Panc1 (cell line): ENCODE results near the gene DNM3. TPM values are rescaled to one million over a fixed set of nuclear protein-coding genes. Genes with fewer than 3 reads are reported as not detected.

Experiments used
- ATAC-seq: fragments of 200-7000 bp; cut with Tn5 transposase; 2 replicates; pipeline ENCODE4 v1.9.1; 2020; ENCODE audit warnings: mild to moderate bottlenecking, moderate library complexity
- BruUV-seq: library from RNA; stranded (reverse); fragments of 400-500 nt; replicated peaks from 2 replicates; lab custom pipeline; 2021; lab: Mats Ljungman, UMichigan
- CTCF ChIA-PET: fragments of 300-600 bp; sonication (Branson Sonifier 250); formaldehyde crosslinking; loops from one replicate; lab custom pipeline; 2022; ENCODE audit warnings: antibody characterized with exemption; lab: Charles Lee
- POLR2A ChIA-PET: fragments of 300-600 bp; sonication (Branson Sonifier 250); formaldehyde crosslinking; loops from one replicate; lab custom pipeline; 2022; ENCODE audit warnings: antibody characterized with exemption; lab: Charles Lee
- DNase-seq: peaks from one replicate; pipeline ENCODE4 v3.0.0-alpha.2; 2010; ENCODE audit warnings: low read depth, low spot score
- H3K27ac ChIP-seq: 2 replicates; pipeline ENCODE4 v1.5.1; 2011; ENCODE audit warnings: mild to moderate bottlenecking, low read length, inconsistent platforms
- H3K27me3 ChIP-seq: fragments of 200-500 bp; sonication (Bioruptor generic); 2 replicates; pipeline ENCODE4 v1.6.0; 2014; ENCODE audit warnings: low read length, inconsistent platforms; ENCODE audit not compliant: control insufficient read depth, insufficient read depth
- H3K36me3 ChIP-seq: fragments of 200-500 bp; sonication (Bioruptor generic); 2 replicates; pipeline ENCODE4 v1.5.1; 2014; ENCODE audit warnings: inconsistent platforms, mild to moderate bottlenecking, low read length, moderate library complexity; ENCODE audit not compliant: control insufficient read depth, insufficient read depth
- H3K4me1 ChIP-seq: 2 replicates; pipeline ENCODE4 v1.5.1; 2011; ENCODE audit warnings: inconsistent platforms, mild to moderate bottlenecking, low read length, moderate library complexity; ENCODE audit not compliant: control insufficient read depth, insufficient read depth
- H3K4me3 ChIP-seq, 2 experiments: 2 replicates each; pipeline ENCODE4 v1.5.1; 2011 to 2012; ENCODE audit warnings: low read depth in 2 of 2, low read length in 2 of 2, mild to moderate bottlenecking in 2 of 2, inconsistent platforms in 1 of 2, moderate library complexity in 1 of 2
- H3K9me3 ChIP-seq: fragments of 200-500 bp; sonication (Bioruptor generic); 2 replicates; pipeline ENCODE4 v1.5.1; 2014; ENCODE audit warnings: low read depth, mild to moderate bottlenecking, inconsistent platforms, low read length, moderate library complexity; ENCODE audit not compliant: control insufficient read depth, insufficient read depth
- CTCF ChIP-seq: fragments of 450-650 bp; IDR thresholded peaks from 2 replicates; pipeline ENCODE4 v1.5.1; 2017; ENCODE audit warnings: mild to moderate bottlenecking
- POLR2AphosphoS5 ChIP-seq: IDR thresholded peaks from 2 replicates; pipeline ENCODE4 v1.6.1; 2012; ENCODE audit warnings: mild to moderate bottlenecking, low read depth, low read length, moderate library complexity
- REST ChIP-seq, 2 experiments: IDR thresholded peaks; 2 replicates each; pipeline ENCODE4 v1.6.1; 2011 to 2012; ENCODE audit warnings: low read depth in 2 of 2, control low read depth in 1 of 2, low read length in 1 of 2, mild to moderate bottlenecking in 1 of 2, moderate library complexity in 1 of 2; ENCODE audit not compliant: insufficient read depth in 1 of 2
- SIN3A ChIP-seq: IDR thresholded peaks from 2 replicates; pipeline ENCODE4 v1.6.1; 2012; ENCODE audit warnings: low read depth, mild to moderate bottlenecking, low read length, moderate library complexity, borderline replicate concordance; ENCODE audit not compliant: insufficient read depth
- TCF7L2 ChIP-seq: IDR thresholded peaks from 2 replicates; pipeline ENCODE4 v1.6.1; 2011; ENCODE audit warnings: mild to moderate bottlenecking, low read depth, low read length, inconsistent platforms
- in situ Hi-C: cut with HindIII; loops from 2 replicates; pipeline ENCODE4 v1.10.0; 2016; ENCODE audit warnings: low sequenced_read_pairs, low pct_unique_long_range_greater_than_20kb
- intact Hi-C: fragments of 100-400 bp; cut with micrococcal nuclease; formaldehyde crosslinking; loops from one replicate; pipeline ENCODE4 v1.10.0; 2022; ENCODE audit not compliant: unreplicated experiment
- total RNA-seq: library from RNA; stranded (reverse); gene quantifications from one replicate; pipeline ENCODE4 v1.2.1, GENCODE V29; 2021; ENCODE audit not compliant: unreplicated experiment

The DNM3 gene
- total RNA-seq, 1 experiment from 2014 or later = 0.46 TPM

- H3K27me3 ChIP-seq = peaks cover 2% of the 10 kb centered on the region; the same call in 1 of the 2 replicates
- H3K4me3 ChIP-seq = no peak overlapping the region
- ATAC-seq (no peak), DNase-seq (no peak)
- no peaks in the 10 kb centered on the region for H3K9me3 ChIP-seq
- in situ Hi-C loops = no loop called here
- H3K27ac ChIP-seq = no peak overlapping the region
- TF ChIP-seq SIN3A (no peak), TCF7L2 (no peak), CTCF (no peak), POLR2AphosphoS5 (no peak), REST (IDR thresholded peaks at IDR 0.05; ENCODE audit: insufficient read depth in 1 of 2, low read depth in 2 of 2, low read length in 1 of 2) (no peak)
- ChIA-PET POLR2A (no interaction called here), CTCF (no interaction called here)
- H3K4me1 ChIP-seq = no peaks in the 10 kb centered on the region
- no peaks in the 10 kb centered on the region for H3K36me3 ChIP-seq
- BruUV-seq = no TSS peak
- intact Hi-C loops = no loop called here
Measured at GRCh38 chr1:171961861-171962260, 120.6 kb downstream of the DNM3 start.

GRCh38 chr1:171963762-171964161 lies 122.5 kb downstream of the DNM3 start:
- TF ChIP-seq TCF7L2 (no peak), CTCF (no peak), POLR2AphosphoS5 (no peak), REST (IDR thresholded peaks at IDR 0.05; ENCODE audit: insufficient read depth in 1 of 2, low read depth in 2 of 2, low read length in 1 of 2) (no peak), SIN3A (no peak)
- ATAC-seq (no peak), DNase-seq (no peak)
- Histone ChIP-seq H3K36me3 (no peaks in the 10 kb centered on the region), H3K4me3 (no peak overlapping the region), H3K4me1 (no peaks in the 10 kb centered on the region), H3K9me3 (no peaks in the 10 kb centered on the region), H3K27me3 (peaks cover 2% of the 10 kb centered on the region; the same call in 1 of the 2 replicates), H3K27ac (no peak overlapping the region)
- in situ Hi-C loops (no loop called here), intact Hi-C loops (no loop called here)
- ChIA-PET POLR2A (no interaction called here), CTCF (no interaction called here)
- no TSS peak for BruUV-seq
